Measurements from ENCODE around the gene CHCHD6.

CHCHD6 gene

GRCh38 chr3:126746395-126747177 lies 42.5 kb downstream of the CHCHD6 start:
- H3K36me3 Mint-ChIP-seq (ENCODE audit: low read depth), result peaks cover 13% of the 10 kb centered on the region
- no peak for TF ChIP-seq CTCF (IDR thresholded peaks at IDR 0.05)
- no peak overlapping the region for H3K4me3 Mint-ChIP-seq
- H3K27me3 Mint-ChIP-seq (ENCODE audit: low read depth, poor library complexity), result peaks cover 2% of the 10 kb centered on the region
- DNase-seq, result no peak
- no peak overlapping the region for H3K27ac Mint-ChIP-seq
- no peaks in the 10 kb centered on the region for H3K9me3 Mint-ChIP-seq
- H3K4me1 Mint-ChIP-seq, result peaks cover 63% of the 10 kb centered on the region

GRCh38 chr3:126747768-126748167 lies 43.7 kb downstream of the CHCHD6 start:
- TF ChIP-seq CTCF (IDR thresholded peaks at IDR 0.05), result no peak
- H3K4me1 Mint-ChIP-seq, result peaks cover 69% of the 10 kb centered on the region
- H3K4me3 Mint-ChIP-seq, result peak overlapping the region; percentile 12
- H3K9me3 Mint-ChIP-seq, result no peaks in the 10 kb centered on the region
- H3K36me3 Mint-ChIP-seq (ENCODE audit: low read depth), result peaks cover 2% of the 10 kb centered on the region
- no peak overlapping the region for H3K27ac Mint-ChIP-seq
- DNase-seq, result no peak
- peaks cover 2% of the 10 kb centered on the region for H3K27me3 Mint-ChIP-seq (ENCODE audit: low read depth, poor library complexity)

- peak overlapping the region; percentile 85 for H3K27ac Mint-ChIP-seq
- no peaks in the 10 kb centered on the region for H3K9me3 Mint-ChIP-seq
- H3K4me1 Mint-ChIP-seq, result peaks cover 74% of the 10 kb centered on the region
These were observed 44.9 kb downstream of the CHCHD6 start for GRCh38 chr3:126748701-126749546.

GRCh38 chr3:126749547-126749875 lies 45.5 kb downstream of the CHCHD6 start:
- no peak overlapping the region for H3K4me3 Mint-ChIP-seq
- no peaks in the 10 kb centered on the region for H3K9me3 Mint-ChIP-seq
- peaks cover 2% of the 10 kb centered on the region for H3K27me3 Mint-ChIP-seq (ENCODE audit: low read depth, poor library complexity)
- no peaks in the 10 kb centered on the region for H3K36me3 Mint-ChIP-seq (ENCODE audit: low read depth)
- no peak for DNase-seq
- no peak overlapping the region for H3K27ac Mint-ChIP-seq
- H3K4me1 Mint-ChIP-seq, result peaks cover 74% of the 10 kb centered on the region
- TF ChIP-seq CTCF (IDR thresholded peaks at IDR 0.05), result no peak

More at GRCh38 chr3:126748701-126749546, 44.9 kb downstream of the CHCHD6 start:
- TF ChIP-seq CTCF (IDR thresholded peaks at IDR 0.05), result no peak
- Mint-ChIP-seq H3K36me3 (ENCODE audit: low read depth) (no peaks in the 10 kb centered on the region), H3K4me3 (peak overlapping the region; percentile 9), H3K27me3 (ENCODE audit: low read depth, poor library complexity) (peaks cover 2% of the 10 kb centered on the region)
- no peak for DNase-seq

GRCh38 chr3:126749931-126750755 lies 46.1 kb downstream of the CHCHD6 start:
- H3K9me3 Mint-ChIP-seq, result no peaks in the 10 kb centered on the region
- H3K4me1 Mint-ChIP-seq, result peaks cover 74% of the 10 kb centered on the region
- TF ChIP-seq CTCF (IDR thresholded peaks at IDR 0.05), result no peak
- H3K36me3 Mint-ChIP-seq (ENCODE audit: low read depth), result no peaks in the 10 kb centered on the region
- no peaks in the 10 kb centered on the region for H3K27me3 Mint-ChIP-seq (ENCODE audit: low read depth, poor library complexity)
- peak overlapping the region; percentile 96 for H3K27ac Mint-ChIP-seq
- DNase-seq, result peak; percentile 19
- no peak overlapping the region for H3K4me3 Mint-ChIP-seq

All from nephron progenitor cell (in vitro differentiated cells).